GM06990 (cell line): ENCODE measurements around the gene MPDU1.

Source experiments
- DNase-seq: peaks from one replicate; pipeline ENCODE4 v3.0.0-alpha.2; 2011; ENCODE audit not compliant: insufficient read length; ENCODE audit errors: extremely low read depth
- H3K27me3 ChIP-seq: replicated peaks from 2 replicates; pipeline ENCODE4 v1.6.0; 2011; ENCODE audit warnings: low read length; ENCODE audit not compliant: control insufficient read depth, insufficient read depth
- H3K36me3 ChIP-seq: 2 replicates; pipeline ENCODE4 v1.5.1; 2011; ENCODE audit warnings: low read length; ENCODE audit not compliant: control insufficient read depth, insufficient read depth
- H3K4me3 ChIP-seq: replicated peaks from 2 replicates; pipeline ENCODE4 v1.5.1; 2011; ENCODE audit warnings: low read depth, mild to moderate bottlenecking, control low read depth, low read length
- TF ChIP-seq, protein P1 (sequence below): IDR thresholded peaks from 2 replicates; pipeline ENCODE4 v1.5.1; 2011; ENCODE audit warnings: low read length, control low read depth, mild to moderate bottlenecking, inconsistent platforms; ENCODE audit not compliant: insufficient read depth, poor library complexity, severe bottlenecking

MPDU1 gene

DNA sequence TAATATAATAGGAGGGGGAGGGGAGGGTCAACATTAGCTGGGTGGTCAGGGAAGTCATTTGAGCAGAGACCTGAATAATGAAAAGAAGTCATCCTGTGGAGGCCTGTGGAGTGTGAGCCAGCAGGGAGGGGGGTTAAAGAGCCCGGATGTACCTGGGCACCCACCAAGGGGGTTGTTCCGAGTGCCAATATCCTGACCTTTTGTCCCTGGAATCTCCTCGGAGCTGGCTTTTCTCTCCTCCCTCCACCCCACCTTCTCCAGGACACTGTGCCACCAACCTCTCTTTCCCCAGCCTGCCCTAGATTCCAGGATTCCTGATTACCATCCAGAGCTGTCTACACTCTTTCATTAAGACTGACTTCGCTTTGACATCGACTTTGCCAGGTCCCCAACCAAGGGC is 52.5 kb downstream of the MPDU1 start:
- H3K4me3 ChIP-seq, result no peak overlapping the region
- H3K27me3 ChIP-seq, result no peaks in the 10 kb centered on the region
- no peaks in the 10 kb centered on the region for H3K36me3 ChIP-seq
- TF ChIP-seq, protein P1, sequence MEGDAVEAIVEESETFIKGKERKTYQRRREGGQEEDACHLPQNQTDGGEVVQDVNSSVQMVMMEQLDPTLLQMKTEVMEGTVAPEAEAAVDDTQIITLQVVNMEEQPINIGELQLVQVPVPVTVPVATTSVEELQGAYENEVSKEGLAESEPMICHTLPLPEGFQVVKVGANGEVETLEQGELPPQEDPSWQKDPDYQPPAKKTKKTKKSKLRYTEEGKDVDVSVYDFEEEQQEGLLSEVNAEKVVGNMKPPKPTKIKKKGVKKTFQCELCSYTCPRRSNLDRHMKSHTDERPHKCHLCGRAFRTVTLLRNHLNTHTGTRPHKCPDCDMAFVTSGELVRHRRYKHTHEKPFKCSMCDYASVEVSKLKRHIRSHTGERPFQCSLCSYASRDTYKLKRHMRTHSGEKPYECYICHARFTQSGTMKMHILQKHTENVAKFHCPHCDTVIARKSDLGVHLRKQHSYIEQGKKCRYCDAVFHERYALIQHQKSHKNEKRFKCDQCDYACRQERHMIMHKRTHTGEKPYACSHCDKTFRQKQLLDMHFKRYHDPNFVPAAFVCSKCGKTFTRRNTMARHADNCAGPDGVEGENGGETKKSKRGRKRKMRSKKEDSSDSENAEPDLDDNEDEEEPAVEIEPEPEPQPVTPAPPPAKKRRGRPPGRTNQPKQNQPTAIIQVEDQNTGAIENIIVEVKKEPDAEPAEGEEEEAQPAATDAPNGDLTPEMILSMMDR, result no peak
- DNase-seq, result no peak
